Stimulated activated CD4-positive, alpha-beta T cell treated with anti-CD3 and anti-CD28 coated beads, Interleukin-1b, Interleukin-23, amount 100 ng/mL, for 24 hours (primary cell): ENCODE data around the gene OR2AT4.
"Not testable (repeated sequence)": the region's sequence is repeated elsewhere in the genome, so short reads cannot be mapped to it uniquely, and the experiment has no call there.

Experiments used
- DNase-seq, 4 experiments: peaks; one replicate each; pipeline ENCODE4 v3.0.0-alpha.2; 2020; ENCODE audit warnings: low read depth in 4 of 4, low spot score in 1 of 4

OR2AT4 gene

GRCh38 chr11:75103380-75104026 lies 6.8 kb upstream of the OR2AT4 start:
- no peak for DNase-seq

- DNase-seq: no peak
These were observed 4.9 kb upstream of the OR2AT4 start for GRCh38 chr11:75101424-75102128.

GRCh38 chr11:75100314-75100713 lies 3.6 kb upstream of the OR2AT4 start:
- peak in 3 of 4 experiments; percentile 4 to 25 (median 5) for DNase-seq

GRCh38 chr11:75099635-75100034 lies 3.0 kb upstream of the OR2AT4 start:
- no peak for DNase-seq

GRCh38 chr11:75098835-75099439 lies 2.3 kb upstream of the OR2AT4 start:
- not testable (repeated sequence) for DNase-seq

GRCh38 chr11:75098181-75098580 lies 1.5 kb upstream of the OR2AT4 start:
- DNase-seq: not testable (repeated sequence)

GRCh38 chr11:75097173-75097557 lies 489 bp upstream of the OR2AT4 start:
- no peak for DNase-seq

GRCh38 chr11:75094382-75094781 lies 2.3 kb downstream of the OR2AT4 start:
- not testable (repeated sequence) for DNase-seq

- DNase-seq: no peak
These were observed 6.0 kb downstream of the OR2AT4 start for GRCh38 chr11:75090671-75091177.

- no peak for DNase-seq
These were observed 9.1 kb downstream of the OR2AT4 start for GRCh38 chr11:75087319-75088305.

GRCh38 chr11:75084883-75085282 lies 11.8 kb downstream of the OR2AT4 start:
- DNase-seq: no peak

- DNase-seq: no peak
These were observed 13.5 kb downstream of the OR2AT4 start for GRCh38 chr11:75083217-75083605.

- DNase-seq: no peak
These were observed 14.0 kb downstream of the OR2AT4 start for GRCh38 chr11:75082601-75083216.

- no peak for DNase-seq
These were observed 17.1 kb downstream of the OR2AT4 start for GRCh38 chr11:75079546-75079945.

- DNase-seq: no peak
These were observed 18.4 kb downstream of the OR2AT4 start for GRCh38 chr11:75078233-75078632.

- DNase-seq: no peak
These were observed 19.4 kb downstream of the OR2AT4 start for GRCh38 chr11:75077316-75077715.

- DNase-seq: no peak
These were observed 20.0 kb downstream of the OR2AT4 start for GRCh38 chr11:75076671-75077070.

GRCh38 chr11:75073459-75074190 lies 23.1 kb downstream of the OR2AT4 start:
- no peak for DNase-seq

GRCh38 chr11:75072582-75072981 lies 24.1 kb downstream of the OR2AT4 start:
- DNase-seq: no peak

- DNase-seq: no peak
These were observed 27.2 kb downstream of the OR2AT4 start for GRCh38 chr11:75069473-75069872.
